Measurements from ENCODE around the gene MED13.

- TF ChIP-seq CTCF (IDR thresholded peaks at IDR 0.05), result no peak
- TF ChIP-seq POLR2A (IDR thresholded peaks at IDR 0.05), result no peak
- no peak for TF ChIP-seq POLR2AphosphoS5 (IDR thresholded peaks at IDR 0.05)
- TF ChIP-seq EP300 (IDR thresholded peaks at IDR 0.05), result no peak
Measured at GRCh38 chr17:62112229-62112628, 47.2 kb upstream of the MED13 start.

Measured in sigmoid colon (tissue), 4 donors.